ENCODE results near the gene APOH.

The APOH gene

GRCh38 chr17:66222798-66223350 is 6.3 kb downstream of the APOH start:
- no peak overlapping the region for H3K27ac ChIP-seq
- no peak for TF ChIP-seq ZFX (IDR thresholded peaks at IDR 0.05)
- TF ChIP-seq, protein P1, sequence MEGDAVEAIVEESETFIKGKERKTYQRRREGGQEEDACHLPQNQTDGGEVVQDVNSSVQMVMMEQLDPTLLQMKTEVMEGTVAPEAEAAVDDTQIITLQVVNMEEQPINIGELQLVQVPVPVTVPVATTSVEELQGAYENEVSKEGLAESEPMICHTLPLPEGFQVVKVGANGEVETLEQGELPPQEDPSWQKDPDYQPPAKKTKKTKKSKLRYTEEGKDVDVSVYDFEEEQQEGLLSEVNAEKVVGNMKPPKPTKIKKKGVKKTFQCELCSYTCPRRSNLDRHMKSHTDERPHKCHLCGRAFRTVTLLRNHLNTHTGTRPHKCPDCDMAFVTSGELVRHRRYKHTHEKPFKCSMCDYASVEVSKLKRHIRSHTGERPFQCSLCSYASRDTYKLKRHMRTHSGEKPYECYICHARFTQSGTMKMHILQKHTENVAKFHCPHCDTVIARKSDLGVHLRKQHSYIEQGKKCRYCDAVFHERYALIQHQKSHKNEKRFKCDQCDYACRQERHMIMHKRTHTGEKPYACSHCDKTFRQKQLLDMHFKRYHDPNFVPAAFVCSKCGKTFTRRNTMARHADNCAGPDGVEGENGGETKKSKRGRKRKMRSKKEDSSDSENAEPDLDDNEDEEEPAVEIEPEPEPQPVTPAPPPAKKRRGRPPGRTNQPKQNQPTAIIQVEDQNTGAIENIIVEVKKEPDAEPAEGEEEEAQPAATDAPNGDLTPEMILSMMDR (conservative IDR thresholded peaks at IDR 0.05), result no peak

DNA sequence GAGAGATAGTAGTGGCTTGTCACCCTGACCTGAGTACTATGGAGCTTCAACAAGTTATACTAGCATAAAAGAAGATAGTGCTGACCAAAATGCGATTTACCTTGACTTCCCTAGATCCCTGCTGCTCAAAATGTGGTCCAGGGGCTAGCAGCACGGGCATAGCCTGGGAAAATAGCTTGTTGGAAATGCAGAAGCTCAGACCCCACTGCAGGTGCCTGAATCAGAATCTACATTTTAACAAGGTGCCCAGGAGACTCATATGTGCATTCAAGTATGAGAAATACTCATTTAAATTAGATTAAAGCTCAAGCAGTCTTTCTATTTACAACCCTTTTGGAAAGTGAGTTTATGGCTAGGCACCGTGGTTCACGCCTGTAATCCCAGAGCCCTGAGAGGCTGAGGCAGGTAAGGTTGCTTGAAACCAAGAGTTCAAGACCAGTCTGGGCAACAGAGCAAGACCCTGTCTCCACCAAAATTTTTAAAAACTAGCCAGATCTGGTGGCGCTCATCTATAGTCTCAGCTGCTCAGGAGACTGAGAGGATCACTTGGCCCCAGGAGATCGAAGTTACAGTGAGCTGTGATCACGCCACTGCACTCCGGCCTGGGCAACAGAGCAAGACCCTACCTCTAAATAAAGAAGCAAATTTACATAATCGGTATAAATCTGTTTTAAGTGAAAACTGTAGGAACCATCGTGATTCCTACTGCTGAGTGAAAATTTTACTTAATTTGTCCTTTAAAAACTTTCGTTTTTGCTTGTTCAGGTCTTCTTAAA is 7.3 kb downstream of the APOH start:
- no peak for TF ChIP-seq ZFX (IDR thresholded peaks at IDR 0.05)
- TF ChIP-seq, protein P1 (conservative IDR thresholded peaks at IDR 0.05), result no peak

GRCh38 chr17:66221343-66221742 is 7.9 kb downstream of the APOH start:
- no peak for TF ChIP-seq ZFX (IDR thresholded peaks at IDR 0.05)
- TF ChIP-seq, protein P1 (conservative IDR thresholded peaks at IDR 0.05), result no peak
- H3K27ac ChIP-seq, result no peak overlapping the region

More for the DNA sequence above, 7.3 kb downstream of the APOH start:
- H3K27ac ChIP-seq, result no peak overlapping the region

DNA sequence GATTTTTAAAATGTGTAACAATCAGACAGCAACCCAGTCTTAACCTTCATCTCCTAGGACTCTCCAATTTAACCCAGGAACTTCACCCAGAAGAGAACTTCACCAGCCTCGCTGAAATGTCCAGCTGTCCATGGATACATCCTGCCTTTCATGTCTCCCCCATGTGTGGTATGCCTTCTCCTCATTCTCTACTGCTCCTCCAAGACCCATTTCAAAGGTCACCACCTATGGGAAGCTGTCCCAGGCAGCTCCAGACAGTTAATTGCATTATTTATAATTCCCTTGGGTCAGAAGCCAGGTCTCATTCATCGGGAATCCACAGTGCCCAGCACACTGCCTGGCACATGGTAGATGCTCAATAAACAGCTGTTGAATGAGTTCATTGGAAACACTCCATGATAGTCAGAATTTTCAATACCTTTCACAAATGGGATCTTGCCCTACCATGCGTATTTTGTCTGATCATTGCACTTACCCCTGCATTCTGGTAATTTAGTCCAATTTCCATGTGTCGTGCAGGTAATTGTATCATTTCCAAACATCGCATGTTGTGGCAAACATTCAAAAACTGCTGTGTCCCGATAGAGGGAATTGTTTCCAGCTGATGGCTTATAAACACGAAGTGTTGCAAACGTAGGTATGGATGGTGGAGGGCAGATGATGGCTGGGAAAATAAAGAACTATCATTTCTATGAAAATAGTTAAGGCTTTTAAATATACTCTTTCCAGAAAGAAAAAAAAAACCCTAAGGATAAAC is 9.0 kb downstream of the APOH start:
- TF ChIP-seq, protein P1 (conservative IDR thresholded peaks at IDR 0.05), result no peak
- TF ChIP-seq ZFX (IDR thresholded peaks at IDR 0.05), result no peak
- H3K27ac ChIP-seq, result no peak overlapping the region

DNA sequence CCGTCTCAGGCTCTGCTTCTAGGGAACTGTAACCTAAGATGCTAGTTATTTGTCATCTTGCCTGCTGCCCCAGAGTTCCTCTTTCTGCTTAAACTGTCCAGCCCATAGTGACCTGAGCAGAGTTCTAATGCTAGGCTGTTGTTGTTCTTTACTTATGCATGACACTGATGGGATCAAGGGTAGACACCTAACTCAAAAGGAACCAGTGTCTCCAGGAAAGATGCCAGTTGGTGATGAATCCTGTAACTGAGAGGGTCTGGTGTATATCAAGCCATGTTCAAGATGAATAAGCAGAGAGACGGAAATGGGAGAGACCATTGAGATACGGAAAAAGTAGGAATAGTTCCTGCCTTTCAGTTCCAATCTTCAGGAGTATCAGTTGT is 13.7 kb downstream of the APOH start:
- H3K27ac ChIP-seq, result no peak overlapping the region
- TF ChIP-seq ZFX (IDR thresholded peaks at IDR 0.05), result no peak
- TF ChIP-seq, protein P1 (conservative IDR thresholded peaks at IDR 0.05), result no peak

DNA sequence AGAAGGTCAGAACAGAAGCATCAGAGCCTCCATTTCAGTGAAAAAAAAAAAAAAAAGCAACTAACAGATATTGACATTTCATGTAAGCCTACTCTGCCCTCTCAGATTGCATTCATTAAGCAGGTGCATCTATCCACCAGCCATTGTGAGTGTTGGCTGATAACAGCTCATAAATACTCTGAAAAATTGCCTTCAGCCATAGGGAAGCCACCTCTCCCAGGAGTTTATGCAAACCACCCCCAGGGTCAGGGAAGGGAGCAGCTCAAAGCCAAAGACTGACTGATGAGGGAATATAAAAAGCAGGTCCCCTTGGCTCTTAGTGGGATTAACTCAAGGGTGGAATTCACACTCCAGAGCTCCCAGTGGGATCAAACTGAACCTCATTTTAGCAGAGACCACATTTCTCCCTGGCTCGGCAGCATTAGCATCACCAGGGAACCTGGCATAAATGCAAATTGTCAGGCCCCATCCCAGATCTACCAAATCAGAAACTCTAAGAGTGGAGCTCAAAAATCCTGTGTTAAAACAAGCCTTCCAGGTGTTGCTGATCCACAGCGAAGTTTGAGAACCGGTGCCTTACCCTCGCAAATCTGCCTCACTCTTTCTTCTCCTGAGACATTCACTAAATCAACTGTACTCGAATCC is 14.2 kb downstream of the APOH start:
- no peak for TF ChIP-seq ZFX (IDR thresholded peaks at IDR 0.05)
- TF ChIP-seq, protein P1 (conservative IDR thresholded peaks at IDR 0.05), result no peak
- no peak overlapping the region for H3K27ac ChIP-seq

Data from C4-2B (cell line).